ENCODE results near the gene USP24. TPM values are rescaled to one million over a fixed set of nuclear protein-coding genes. Genes with fewer than 3 reads are reported as not detected.
A peak's percentile ranks its signal among the peaks of the same experiment; 100 is the strongest.

Gene USP24
- total RNA-seq, 6 experiments from 2014 or later, result 19.9 to 28.0 (median 21.9) TPM

DNA sequence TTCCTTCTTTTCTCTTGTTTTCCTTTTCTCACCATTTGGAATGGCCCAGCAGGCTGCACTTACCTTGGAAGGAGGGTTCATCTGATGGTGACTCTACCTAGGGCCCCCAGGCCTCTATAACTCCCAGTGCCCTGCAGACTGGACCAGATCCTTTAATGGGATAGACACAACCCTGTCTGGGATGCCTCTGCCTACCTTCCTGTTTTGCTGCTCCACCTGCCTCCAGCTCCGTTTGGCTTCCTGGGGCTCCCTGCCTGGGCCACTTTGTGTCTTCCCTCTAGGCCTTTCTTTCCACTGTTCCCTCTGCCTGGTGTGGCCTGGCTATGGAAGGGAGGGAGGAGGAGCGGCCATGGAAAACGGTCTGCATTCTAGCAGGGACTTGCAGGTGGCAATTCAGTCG, 168.3 kb downstream of the USP24 start:
- intact Hi-C loops (cut with DNase I), result no loop called here
- H3K27me3 ChIP-seq, result no peaks in the 10 kb centered on the region
- peaks cover 0 to 66% (median 13%) of the 10 kb centered on the region in 4 donors for H3K36me3 ChIP-seq
- no peak for DNase-seq
- no peak for TF ChIP-seq CTCF (IDR thresholded peaks at IDR 0.05)
- no peak for TF ChIP-seq POLR2A (IDR thresholded peaks at IDR 0.05)
- no peak overlapping the region for H3K4me3 ChIP-seq
- H3K9me3 ChIP-seq, result no peaks in the 10 kb centered on the region
- peaks cover 0 to 80% (median 39%) of the 10 kb centered on the region in 4 donors for H3K4me1 ChIP-seq
- 79% methylated on average over 4 of the region's 4 CpGs for WGBS (ENCODE audit: insufficient coverage, low coverage, low lambda C conversion rate, missing lambda C conversion rate)
- ATAC-seq, result no peak
- no peak overlapping the region for H3K27ac ChIP-seq

DNA sequence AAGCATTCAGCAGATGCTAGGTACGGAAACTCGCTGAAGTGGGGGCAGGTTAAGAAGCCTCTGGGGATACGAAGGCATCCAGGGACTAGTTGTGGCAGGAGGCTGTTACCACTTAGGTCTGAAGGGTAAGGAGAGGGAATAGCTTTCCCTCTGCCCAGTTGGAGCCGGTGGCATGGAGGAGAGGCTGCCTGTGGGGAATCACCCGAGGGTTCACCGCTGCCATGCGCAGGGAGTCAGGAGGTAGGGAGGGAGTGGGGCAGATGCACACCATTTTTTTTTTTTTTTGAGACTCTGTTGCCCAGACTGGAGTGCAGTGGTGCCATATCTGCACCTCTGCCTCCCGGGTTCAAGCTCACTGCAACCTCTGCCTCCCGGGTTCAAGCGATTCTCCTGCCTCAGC, 169.7 kb downstream of the USP24 start:
- Histone ChIP-seq H3K4me1 (peaks cover 0 to 71% (median 32%) of the 10 kb centered on the region in 4 donors), H3K36me3 (peaks cover 0 to 63% (median 13%) of the 10 kb centered on the region in 4 donors), H3K27me3 (no peaks in the 10 kb centered on the region), H3K27ac (no peak overlapping the region), H3K4me3 (no peak overlapping the region), H3K9me3 (no peaks in the 10 kb centered on the region)
- TF ChIP-seq CTCF (IDR thresholded peaks at IDR 0.05), result no peak
- no peak for TF ChIP-seq POLR2A (IDR thresholded peaks at IDR 0.05)
- WGBS (ENCODE audit: insufficient coverage, low coverage, low lambda C conversion rate, missing lambda C conversion rate), result 95% methylated on average over 7 of the region's 10 CpGs
- intact Hi-C loops (cut with DNase I), result no loop called here
- no peak for ATAC-seq
- peak in 1 of 3 donors; percentile 36 for DNase-seq

GRCh38 chr1:55044617-55045397, 170.4 kb downstream of the USP24 start:
- Histone ChIP-seq H3K36me3 (peaks cover 0 to 63% (median 13%) of the 10 kb centered on the region in 4 donors), H3K27me3 (no peaks in the 10 kb centered on the region), H3K4me1 (peaks cover 0 to 65% (median 29%) of the 10 kb centered on the region in 4 donors), H3K9me3 (no peaks in the 10 kb centered on the region), H3K4me3 (no peak overlapping the region), H3K27ac (no peak overlapping the region)
- ATAC-seq (peak in 2 of 4 donors; percentile 1 to 7), DNase-seq (peak in 1 of 3 donors; percentile 49)
- WGBS (ENCODE audit: insufficient coverage, low coverage, low lambda C conversion rate, missing lambda C conversion rate), result 64% methylated on average over 11 of the region's 15 CpGs
- intact Hi-C loops (cut with DNase I), result no loop called here
- TF ChIP-seq CTCF (IDR thresholded peaks at IDR 0.05), result no peak
- TF ChIP-seq POLR2A (IDR thresholded peaks at IDR 0.05), result no peak

- intact Hi-C loops (cut with DNase I), result no loop called here
- H3K4me1 ChIP-seq, result peaks cover 0 to 57% (median 25%) of the 10 kb centered on the region in 4 donors
Measured at GRCh38 chr1:55043726-55044125, 171.4 kb downstream of the USP24 start.

More at GRCh38 chr1:55043726-55044125, 171.4 kb downstream of the USP24 start:
- peaks cover 0 to 56% (median 13%) of the 10 kb centered on the region in 4 donors for H3K36me3 ChIP-seq
- DNase-seq (peak in 1 of 3 donors; percentile 40), ATAC-seq (no peak)
- H3K4me3 ChIP-seq, result peak overlapping the region in 1 of 3 donors; percentile 9
- no peaks in the 10 kb centered on the region for H3K9me3 ChIP-seq
- no peaks in the 10 kb centered on the region for H3K27me3 ChIP-seq
- 60% methylated on average over 1 of the region's 9 CpGs for WGBS (ENCODE audit: insufficient coverage, low coverage, low lambda C conversion rate, missing lambda C conversion rate)
- TF ChIP-seq CTCF (IDR thresholded peaks at IDR 0.05), result no peak
- no peak for TF ChIP-seq POLR2A (IDR thresholded peaks at IDR 0.05)
- peak overlapping the region in 1 of 3 donors; percentile 29 for H3K27ac ChIP-seq
